ENCODE data around the gene WDPCP. TPM values are rescaled to one million over a fixed set of nuclear protein-coding genes. Genes with fewer than 3 reads are reported as not detected.

The WDPCP gene
- total RNA-seq, 1 donor, result 16.3 TPM

GRCh38 chr2:63101954-63102353, 486.3 kb downstream of the WDPCP start:
- no peak overlapping the region for H3K4me2 ChIP-seq (ENCODE audit: insufficient read depth, low read length)
- no peak overlapping the region for H2AFZ ChIP-seq (ENCODE audit: low read length)
- DNase-seq (ENCODE audit: insufficient read length, low spot score, missing footprints), result no peak
- TF ChIP-seq CTCF (IDR thresholded peaks at IDR 0.05; ENCODE audit: extremely low read depth, low read depth, low read length), result no peak
- no peaks in the 10 kb centered on the region for H4K20me1 ChIP-seq (ENCODE audit: insufficient read depth, low read length)
- no peaks in the 10 kb centered on the region for H3K36me3 ChIP-seq (ENCODE audit: insufficient read depth, low read length)
- no peak overlapping the region for H3K27ac ChIP-seq (ENCODE audit: low read depth, low read length)
- no peaks in the 10 kb centered on the region for H3K79me2 ChIP-seq (ENCODE audit: insufficient read depth, low read length)
- no peaks in the 10 kb centered on the region for H3K4me1 ChIP-seq (ENCODE audit: insufficient read depth, low read length)
- no peaks in the 10 kb centered on the region for H3K9me3 ChIP-seq (ENCODE audit: low read depth, low read length)
- H3K4me3 ChIP-seq (ENCODE audit: insufficient read depth, low read length), result no peak overlapping the region
- H3K27me3 ChIP-seq (ENCODE audit: insufficient read depth, low read length), result no peaks in the 10 kb centered on the region

GRCh38 chr2:63099032-63099431, 489.2 kb downstream of the WDPCP start:
- DNase-seq (ENCODE audit: insufficient read length, low spot score, missing footprints), result no peak
- no peak overlapping the region for H3K4me3 ChIP-seq (ENCODE audit: insufficient read depth, low read length)
- no peaks in the 10 kb centered on the region for H3K36me3 ChIP-seq (ENCODE audit: insufficient read depth, low read length)
- H3K4me2 ChIP-seq (ENCODE audit: insufficient read depth, low read length), result no peak overlapping the region
- H2AFZ ChIP-seq (ENCODE audit: low read length), result no peak overlapping the region
- H3K79me2 ChIP-seq (ENCODE audit: insufficient read depth, low read length), result no peaks in the 10 kb centered on the region
- H3K27ac ChIP-seq (ENCODE audit: low read depth, low read length), result no peak overlapping the region
- no peaks in the 10 kb centered on the region for H3K27me3 ChIP-seq (ENCODE audit: insufficient read depth, low read length)
- no peaks in the 10 kb centered on the region for H4K20me1 ChIP-seq (ENCODE audit: insufficient read depth, low read length)
- H3K9me3 ChIP-seq (ENCODE audit: low read depth, low read length), result no peaks in the 10 kb centered on the region
- no peaks in the 10 kb centered on the region for H3K4me1 ChIP-seq (ENCODE audit: insufficient read depth, low read length)
- TF ChIP-seq CTCF (IDR thresholded peaks at IDR 0.05; ENCODE audit: extremely low read depth, low read depth, low read length), result no peak

- Histone ChIP-seq H3K27ac (ENCODE audit: low read depth, low read length) (no peak overlapping the region), H3K27me3 (ENCODE audit: insufficient read depth, low read length) (no peaks in the 10 kb centered on the region), H3K79me2 (ENCODE audit: insufficient read depth, low read length) (no peaks in the 10 kb centered on the region), H3K36me3 (ENCODE audit: insufficient read depth, low read length) (no peaks in the 10 kb centered on the region), H2AFZ (ENCODE audit: low read length) (no peak overlapping the region), H3K9me3 (ENCODE audit: low read depth, low read length) (no peaks in the 10 kb centered on the region), H3K4me2 (ENCODE audit: insufficient read depth, low read length) (no peak overlapping the region), H4K20me1 (ENCODE audit: insufficient read depth, low read length) (no peaks in the 10 kb centered on the region), H3K4me3 (ENCODE audit: insufficient read depth, low read length) (no peak overlapping the region), H3K4me1 (ENCODE audit: insufficient read depth, low read length) (no peaks in the 10 kb centered on the region)
- no peak for TF ChIP-seq CTCF (IDR thresholded peaks at IDR 0.05; ENCODE audit: extremely low read depth, low read depth, low read length)
- DNase-seq (ENCODE audit: insufficient read length, low spot score, missing footprints), result no peak
Observed at GRCh38 chr2:63096491-63096890, 491.8 kb downstream of the WDPCP start.

- TF ChIP-seq CTCF (IDR thresholded peaks at IDR 0.05; ENCODE audit: extremely low read depth, low read depth, low read length), result no peak
- Histone ChIP-seq H3K79me2 (ENCODE audit: insufficient read depth, low read length) (no peaks in the 10 kb centered on the region), H3K27me3 (ENCODE audit: insufficient read depth, low read length) (no peaks in the 10 kb centered on the region), H3K4me3 (ENCODE audit: insufficient read depth, low read length) (no peak overlapping the region), H3K4me2 (ENCODE audit: insufficient read depth, low read length) (no peak overlapping the region), H3K4me1 (ENCODE audit: insufficient read depth, low read length) (no peaks in the 10 kb centered on the region), H4K20me1 (ENCODE audit: insufficient read depth, low read length) (no peaks in the 10 kb centered on the region), H3K27ac (ENCODE audit: low read depth, low read length) (no peak overlapping the region), H2AFZ (ENCODE audit: low read length) (no peak overlapping the region), H3K9me3 (ENCODE audit: low read depth, low read length) (no peaks in the 10 kb centered on the region), H3K36me3 (ENCODE audit: insufficient read depth, low read length) (no peaks in the 10 kb centered on the region)
- DNase-seq (ENCODE audit: insufficient read length, low spot score, missing footprints), result no peak
Observed at GRCh38 chr2:63093502-63093901, 494.8 kb downstream of the WDPCP start.
